ENCODE data around the gene NKX1-1.

Gene NKX1-1

DNA sequence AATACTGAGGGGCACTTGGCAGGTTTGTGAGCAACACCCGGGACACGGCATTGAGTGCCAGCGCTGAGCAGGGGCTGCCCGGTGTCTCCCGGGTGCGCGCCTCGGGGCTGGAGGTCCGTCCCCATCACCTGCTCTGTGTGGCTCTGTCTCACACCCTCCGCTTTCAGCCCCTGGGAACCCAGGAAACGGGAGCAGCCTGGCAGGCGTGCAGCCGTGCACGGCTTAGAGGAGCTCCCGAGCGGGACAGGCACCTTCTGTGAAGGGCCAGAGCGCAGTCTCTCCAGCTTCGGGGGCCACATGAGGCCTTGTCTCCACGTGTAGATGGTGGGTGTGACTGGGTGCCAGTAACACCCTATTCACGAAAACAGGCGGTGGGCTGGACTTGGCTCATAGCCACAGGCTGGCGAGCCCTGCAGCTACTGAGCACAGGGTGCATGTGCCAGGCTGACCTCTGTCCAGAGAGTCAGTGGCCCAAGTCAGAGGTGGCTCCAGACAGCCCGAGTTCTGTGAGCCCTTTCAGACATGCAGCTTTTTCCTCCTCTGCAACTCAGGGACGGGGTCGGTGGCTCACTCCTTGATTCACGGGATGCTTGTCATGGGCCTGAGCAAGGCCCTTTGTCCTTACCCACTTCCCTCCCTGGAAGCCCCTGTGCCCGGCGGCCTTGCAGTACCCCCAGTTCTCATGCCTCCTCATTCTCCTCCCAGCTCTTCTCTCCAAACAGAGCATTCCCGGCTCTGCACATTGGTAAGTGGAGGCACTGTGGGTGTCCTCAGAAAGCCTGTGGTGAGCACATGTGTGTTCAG, 35.7 kb downstream of the NKX1-1 start:
- DNase-seq: peak; percentile 11

DNA sequence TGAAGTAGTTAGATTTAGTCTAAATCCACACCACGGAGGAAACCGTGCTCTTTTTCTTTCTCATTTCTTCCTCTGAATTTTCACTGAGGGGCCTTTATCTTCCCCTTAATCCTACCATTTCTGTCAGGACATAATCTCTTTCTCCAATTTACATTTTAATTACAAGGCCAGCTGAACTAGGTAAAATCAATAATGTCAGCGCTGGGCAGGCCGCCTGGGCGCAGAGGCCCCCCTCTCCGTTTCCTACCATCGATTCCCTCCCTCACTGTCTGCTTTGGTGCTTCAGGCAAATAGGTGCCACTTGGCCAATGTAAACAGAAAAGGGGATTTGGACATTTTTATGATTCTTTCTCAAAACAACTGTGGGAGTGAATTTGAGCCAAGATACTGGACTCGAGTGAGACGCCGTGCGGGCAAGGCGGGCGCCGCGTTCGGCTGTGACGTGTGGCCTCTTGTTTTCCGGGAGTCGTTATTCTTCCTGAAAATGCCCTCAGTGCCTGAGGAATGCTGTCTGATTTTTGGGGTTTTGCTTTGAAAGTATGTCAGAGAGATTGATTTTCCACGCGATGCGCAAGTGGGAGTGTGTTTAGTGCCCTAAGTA, 36.7 kb downstream of the NKX1-1 start:
- DNase-seq: peak; percentile 11

DNA sequence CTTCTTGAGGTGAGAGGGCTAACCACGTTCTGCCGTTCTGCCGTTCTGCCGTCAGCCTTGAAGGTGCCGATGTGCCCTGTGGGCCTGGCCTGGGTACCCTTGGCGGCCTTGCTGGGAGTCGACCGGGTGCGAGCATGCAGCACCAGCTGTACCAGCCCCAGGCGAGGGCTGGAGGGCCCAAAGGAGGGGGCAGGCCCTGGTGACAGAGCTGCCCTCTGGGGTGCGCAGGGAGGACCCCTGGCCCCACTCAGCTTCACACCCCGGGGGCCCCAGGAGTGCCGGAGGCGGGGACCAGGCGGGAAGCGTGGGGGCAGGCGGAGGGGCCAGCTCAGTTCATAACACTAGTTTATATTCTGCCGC, 37.2 kb downstream of the NKX1-1 start:
- DNase-seq: peak; percentile 17

DNA sequence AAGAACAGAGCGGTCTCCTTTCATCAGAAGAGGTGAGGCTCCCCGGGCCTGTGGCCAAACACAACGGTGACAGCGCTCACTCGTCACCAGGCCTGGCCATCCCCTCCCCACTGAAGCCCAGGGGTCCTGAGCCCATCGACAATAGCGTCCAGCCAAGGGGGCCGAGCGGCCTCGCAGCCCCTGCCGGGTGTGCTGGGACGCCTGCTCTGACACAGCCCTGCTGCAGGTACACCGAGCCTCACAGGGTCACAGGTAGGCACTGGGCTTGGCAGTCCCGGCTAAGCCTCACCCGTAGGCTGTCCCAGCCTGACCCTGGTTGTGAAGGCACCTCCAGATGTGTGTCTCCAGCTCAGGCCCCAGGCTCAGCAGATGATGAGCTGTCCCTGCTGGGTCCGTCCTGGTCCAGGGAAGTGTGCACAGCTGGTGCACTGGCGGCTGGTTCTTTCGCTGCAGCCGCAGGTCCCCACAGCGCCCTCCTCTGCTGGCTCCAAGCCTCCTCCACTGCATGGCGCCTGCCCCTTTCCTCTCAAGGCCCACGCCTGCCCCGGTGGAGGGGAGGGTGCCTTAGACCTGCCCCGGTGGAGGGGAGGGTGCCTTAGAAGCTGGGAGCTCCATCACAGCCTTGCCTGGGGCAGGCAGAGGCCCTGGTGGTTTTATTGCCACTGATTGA, 37.7 kb downstream of the NKX1-1 start:
- no peak for DNase-seq

GRCh38 chr4:1367936-1368289, 38.3 kb downstream of the NKX1-1 start:
- peak; percentile 6 for DNase-seq

- peak; percentile 2 for DNase-seq
Measured at GRCh38 chr4:1367230-1367935, 38.9 kb downstream of the NKX1-1 start.

DNA sequence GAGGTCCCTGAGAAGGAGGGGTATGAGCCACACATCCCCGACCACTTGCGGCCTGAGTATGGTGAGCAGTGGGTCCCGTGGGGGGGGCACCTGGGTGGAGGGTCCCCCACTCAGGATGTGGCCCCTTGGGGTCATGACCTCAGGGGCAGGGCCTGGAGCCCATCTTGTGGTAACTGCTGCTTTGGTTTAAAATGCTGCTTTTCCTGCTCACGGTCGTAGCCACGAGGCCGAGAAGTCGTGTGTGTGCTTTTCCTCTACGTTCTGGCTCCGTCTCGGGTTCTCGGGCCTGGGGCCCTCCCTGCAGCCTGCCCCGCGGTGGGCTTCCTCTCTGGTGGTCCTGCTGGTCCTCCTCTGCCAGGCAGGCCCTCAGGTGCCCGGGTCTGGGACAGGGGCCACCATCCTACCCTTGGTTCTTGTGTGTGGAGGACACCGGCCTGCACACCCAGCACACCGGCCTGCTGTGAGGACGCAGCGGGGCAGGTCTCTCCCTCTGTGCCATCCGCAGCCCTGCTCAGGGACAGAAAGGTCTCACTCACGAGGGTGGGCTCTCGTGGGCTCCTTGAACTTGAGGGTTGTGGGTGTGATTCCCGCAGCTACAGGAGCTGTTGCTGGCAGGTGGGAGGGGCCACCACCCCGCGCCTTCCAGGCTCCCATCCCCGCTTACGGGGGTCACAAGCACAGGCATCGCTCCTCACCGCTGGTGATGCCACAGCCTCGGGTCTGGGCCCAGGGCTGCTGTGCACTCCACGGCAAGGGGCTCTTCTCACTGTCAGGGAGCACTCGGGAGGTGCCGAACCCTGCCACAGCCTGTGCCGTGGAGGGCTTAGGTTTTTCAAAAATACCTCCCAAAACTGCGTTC, 39.6 kb downstream of the NKX1-1 start:
- peak; percentile 18 for DNase-seq

DNA sequence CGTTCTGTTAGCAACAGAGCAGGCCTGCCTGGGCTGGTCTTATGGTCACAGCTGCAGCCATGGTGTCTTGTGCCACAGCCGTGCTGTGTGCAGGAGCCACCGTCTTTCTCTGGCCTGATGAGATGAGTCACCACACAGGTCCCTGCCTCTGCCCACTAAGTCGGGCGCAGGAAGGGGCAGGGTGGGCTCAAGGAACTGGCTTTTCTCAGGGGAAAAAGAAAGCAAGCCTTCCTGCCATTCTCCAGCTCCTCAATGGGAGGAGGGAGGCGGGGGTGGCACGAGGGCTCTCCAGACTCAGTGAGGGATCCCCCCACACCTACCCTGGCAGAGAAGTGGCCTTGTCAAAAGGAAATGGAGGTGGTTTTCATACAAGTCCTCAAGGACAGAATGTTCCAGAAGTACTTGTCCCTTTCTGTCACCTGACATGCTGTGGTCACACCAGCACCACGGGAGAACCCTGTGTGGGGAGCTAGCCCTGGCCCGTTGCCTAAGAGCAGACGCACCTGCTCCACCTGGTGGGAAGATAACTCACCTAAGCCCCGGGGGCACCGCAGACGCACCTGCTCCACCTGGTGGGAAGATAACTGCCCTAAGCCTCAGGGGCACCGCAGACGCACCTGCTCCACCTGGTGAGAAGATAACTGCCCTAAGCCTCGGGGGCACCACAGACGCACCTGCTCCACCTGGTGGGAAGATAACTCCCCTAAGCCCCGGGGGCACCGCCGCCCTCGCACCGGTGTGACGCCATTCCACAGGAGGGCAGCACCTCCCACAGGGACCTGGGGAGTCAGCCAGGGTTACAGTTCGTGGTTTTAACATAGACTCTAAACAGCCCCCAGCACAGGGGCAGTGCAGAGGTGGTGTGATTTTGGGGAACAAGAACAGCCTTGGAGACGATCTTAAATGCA, 40.7 kb downstream of the NKX1-1 start:
- DNase-seq: peak; percentile 9

GRCh38 chr4:1364748-1365147, 41.5 kb downstream of the NKX1-1 start:
- no peak for DNase-seq

DNA sequence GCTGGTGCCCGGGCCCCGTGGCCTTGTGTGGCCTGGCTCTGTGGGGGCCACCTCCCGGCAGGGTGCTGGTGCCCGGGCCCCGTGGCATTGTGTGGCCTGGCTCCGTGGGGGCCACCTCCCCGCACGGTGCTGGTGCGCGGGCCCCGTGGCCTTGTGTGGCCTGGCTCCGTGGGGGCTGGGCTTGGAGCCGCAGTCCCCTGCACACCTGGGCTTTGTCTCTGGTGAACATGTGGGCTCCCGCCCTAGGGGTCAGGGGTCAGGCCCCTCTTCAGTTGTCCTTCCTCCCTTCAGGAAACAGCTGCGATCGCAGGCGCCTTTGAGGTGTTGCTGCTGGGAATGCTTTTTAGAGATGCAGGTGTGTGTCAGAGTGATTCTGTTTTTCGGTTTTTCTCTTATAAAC, 42.0 kb downstream of the NKX1-1 start:
- no peak for DNase-seq

DNA sequence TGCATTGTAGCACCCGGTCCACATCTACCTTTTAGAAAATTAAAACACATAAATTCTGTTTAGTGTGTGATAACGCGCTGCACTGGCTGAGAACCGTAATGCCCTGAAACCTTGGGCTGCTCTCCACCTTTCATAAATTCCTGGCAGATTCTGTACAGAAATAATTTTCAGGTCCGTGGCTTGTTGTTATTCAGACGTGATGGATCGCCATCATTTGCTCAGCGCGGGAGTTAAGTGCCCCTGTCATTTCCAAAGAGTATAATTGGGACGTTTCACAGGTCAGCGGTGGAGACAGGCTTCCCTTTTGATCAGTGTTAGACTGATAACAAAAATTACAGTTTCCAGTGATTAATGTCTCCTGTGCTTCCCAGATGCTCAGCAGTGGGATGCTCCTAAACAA, 42.7 kb downstream of the NKX1-1 start:
- DNase-seq: no peak

GRCh38 chr4:1362521-1362920, 43.7 kb downstream of the NKX1-1 start:
- DNase-seq: no peak

DNA sequence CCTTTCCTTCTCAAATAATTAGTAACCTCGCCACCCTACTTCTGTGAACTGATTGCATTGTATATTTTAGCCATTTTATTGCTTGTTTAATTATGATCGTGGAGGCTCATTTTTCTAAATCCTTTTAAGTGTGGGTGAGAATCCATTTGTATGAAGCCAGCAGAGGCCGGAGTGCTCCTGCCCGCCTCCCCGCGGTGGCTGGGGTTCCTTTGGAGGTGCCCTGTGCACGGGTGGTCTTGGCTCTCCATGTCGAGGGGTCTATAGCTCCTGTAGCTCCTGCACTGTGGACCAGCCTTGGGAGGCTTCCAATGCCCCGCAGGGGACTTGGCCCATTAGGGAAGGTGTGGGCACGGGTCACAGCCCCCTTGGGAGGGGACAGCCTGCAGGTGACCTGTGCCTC, 44.2 kb downstream of the NKX1-1 start:
- no peak for DNase-seq

- no peak for DNase-seq
Measured at GRCh38 chr4:1361431-1361830, 44.8 kb downstream of the NKX1-1 start.

GRCh38 chr4:1360423-1361283, 45.6 kb downstream of the NKX1-1 start:
- no peak for DNase-seq

DNA sequence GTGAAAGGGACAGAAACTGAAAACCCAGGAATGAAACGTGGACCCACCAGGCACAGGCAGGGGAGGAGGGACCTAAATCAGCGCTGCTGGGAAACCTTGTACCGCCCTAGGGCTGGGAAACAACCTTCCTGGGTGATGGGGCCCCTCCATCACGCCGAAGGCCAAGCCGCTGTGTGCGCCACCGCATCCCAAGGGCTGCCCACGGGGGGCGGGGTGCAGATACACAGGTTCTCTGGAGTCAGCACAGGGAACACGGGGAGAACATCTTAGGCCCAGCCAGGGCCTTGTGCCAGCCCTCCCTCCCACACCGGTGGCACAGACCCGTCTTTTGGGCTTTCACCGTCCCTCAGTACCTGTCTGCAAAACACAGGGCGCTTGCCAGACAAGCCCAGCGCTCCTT, 46.3 kb downstream of the NKX1-1 start:
- DNase-seq: no peak

DNA sequence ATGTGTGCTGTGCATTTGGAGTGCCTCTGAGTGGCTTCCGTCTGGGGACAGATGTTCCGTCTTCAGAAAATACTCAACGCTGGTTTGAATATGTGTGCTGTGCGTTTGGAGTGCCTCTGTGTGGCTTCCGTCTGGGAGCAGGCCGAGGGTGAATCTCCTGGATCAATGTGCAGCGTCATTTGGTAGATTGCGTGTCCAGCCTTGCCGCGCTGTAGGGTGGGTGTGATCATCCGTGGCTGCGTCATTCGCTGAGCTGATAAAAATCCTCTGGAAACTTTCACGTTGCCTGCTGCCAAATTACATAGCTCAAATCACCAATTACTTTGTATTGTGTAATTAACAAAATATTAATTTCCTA, 47.1 kb downstream of the NKX1-1 start:
- no peak for DNase-seq

DNA sequence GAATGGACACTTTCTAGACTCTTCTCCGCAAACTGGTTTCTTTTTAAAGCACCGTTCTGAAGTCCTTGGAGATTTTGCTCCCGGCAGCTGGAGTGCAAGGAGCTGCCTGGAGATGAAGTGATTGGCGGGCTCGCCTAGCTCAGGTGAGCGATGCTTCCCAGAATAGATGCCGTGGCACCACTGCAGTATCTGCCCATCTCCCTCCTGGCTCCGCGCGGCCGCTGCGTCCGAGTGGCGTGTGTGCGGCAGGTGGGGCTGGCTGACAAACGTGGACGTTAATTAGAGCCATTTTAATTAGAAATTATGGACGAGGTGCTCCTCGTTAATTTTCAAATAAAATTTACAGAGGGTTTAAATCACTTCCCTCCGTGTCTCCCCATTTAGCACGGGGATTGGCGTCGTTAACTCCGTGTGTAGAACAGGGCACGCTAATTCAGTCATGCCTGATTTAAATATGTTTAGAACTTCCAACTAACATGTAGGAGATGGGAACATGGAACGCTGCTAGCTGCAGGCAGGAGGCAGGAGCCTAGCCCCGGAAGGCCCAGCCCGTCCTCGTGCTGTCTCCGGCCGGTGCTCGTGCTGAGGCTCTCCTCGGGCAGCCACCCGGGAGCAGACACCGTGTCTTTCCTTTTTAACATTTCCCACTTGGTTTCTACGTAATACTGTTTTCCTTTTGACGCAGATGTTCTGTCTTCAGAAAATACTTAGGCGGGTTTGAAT, 47.7 kb downstream of the NKX1-1 start:
- DNase-seq: no peak

- DNase-seq: no peak
Measured at GRCh38 chr4:1357356-1358248, 48.6 kb downstream of the NKX1-1 start.

Measured in right hindlimb (tissue), 1 donor.